Measurements from ENCODE around the gene ANKMY1. TPM values are rescaled to one million over a fixed set of nuclear protein-coding genes. Genes with fewer than 3 reads are reported as not detected.
A peak's percentile ranks its signal among the peaks of the same experiment; 100 is the strongest.

ANKMY1 gene
- polyA plus RNA-seq, 2 of the 4 experiments (the other 2 are of a cell fraction), result 10.6 to 16.5 TPM

DNA sequence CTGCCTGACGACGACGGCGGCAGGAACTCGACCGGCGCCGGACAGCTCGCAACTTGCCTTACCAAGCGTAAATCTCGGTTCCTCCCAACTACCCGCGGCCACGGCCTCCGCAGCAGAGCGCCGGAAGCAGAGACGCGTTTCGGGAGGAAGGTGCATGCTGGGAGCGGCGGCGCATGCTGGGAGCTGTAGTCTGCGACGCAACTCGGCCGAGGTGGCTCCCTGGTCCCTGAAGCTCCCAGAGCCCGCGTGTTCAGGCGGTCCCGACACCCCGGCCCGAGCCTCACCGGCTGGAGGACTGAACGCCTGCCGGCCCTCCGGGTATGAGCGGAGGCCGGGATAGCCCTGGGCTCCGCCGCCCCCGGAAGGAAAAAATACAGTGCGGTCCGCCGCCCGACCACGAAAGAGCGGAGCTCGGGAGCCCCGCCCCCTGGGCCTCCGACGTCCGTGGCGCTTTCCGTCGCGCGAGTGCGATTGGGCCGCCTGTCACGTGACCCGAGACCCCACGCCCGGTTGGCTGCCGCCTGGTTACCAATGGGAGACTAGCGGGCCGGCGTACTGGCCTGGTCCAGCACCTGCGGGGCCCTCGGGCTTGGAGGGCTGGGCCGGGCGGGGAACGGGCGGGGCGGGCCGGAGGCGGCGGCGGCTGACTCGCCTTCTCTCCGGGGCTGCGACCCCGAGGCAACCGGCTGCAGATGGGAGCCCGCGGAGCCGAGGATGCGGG, 28.6 kb upstream of the ANKMY1 start, which contains the start of gene CAPN10 (continued):
- TF ChIP-seq EP300 (IDR thresholded peaks at IDR 0.05) (no peak), FOSL2 (IDR thresholded peaks at IDR 0.05) (no peak), FOSL2 (CRISPR knock-in tag; IDR thresholded peaks at IDR 0.05) (0 out of 2 replicates have a peak, but pooled peaks have one; percentile 16), NR3C1 (IDR thresholded peaks at IDR 0.05) (no peak), ZC3H11A (IDR thresholded peaks at IDR 0.05) (no peak), MYC (IDR thresholded peaks at IDR 0.05; ENCODE audit: borderline replicate concordance, low read length) (0 out of 2 replicates have a peak, but pooled peaks have one; percentile 55), MAZ (IDR thresholded peaks at IDR 0.05; ENCODE audit: borderline replicate concordance, low read depth, low read length) (no peak), KDM1A (IDR thresholded peaks at IDR 0.05; ENCODE audit: low read depth) (no peak), HOXB5 (CRISPR knock-in tag; IDR thresholded peaks at IDR 0.05) (no peak), KDM5A (IDR thresholded peaks at IDR 0.05) (0 out of 2 replicates have a peak, but pooled peaks have one; percentile 19), POLR2A (IDR thresholded peaks at IDR 0.05; ENCODE audit: low read length) (peak; percentile 61)

GRCh38 chr2:240585681-240586197, 28.0 kb upstream of the ANKMY1 start:
- FAIRE-seq, result no peak
- no peak for DNase-seq (ENCODE audit: low read depth in 1 of 2, low spot score in 1 of 2)
- H3K4me3 ChIP-seq, result peak overlapping the region; percentile 82
- peak overlapping the region; percentile 97 for H3K4me2 ChIP-seq
- H3K9me3 ChIP-seq, result no peaks in the 10 kb centered on the region
- peak overlapping the region; percentile 95 to 96 for H3K27ac ChIP-seq
- POLR2A ChIA-PET, result interaction anchor here (0.8 to 3.2 kb wide), 10 partner anchors 9 to 729 kb away, joined by 3 to 38 read pairs (median 4); partner anchors contain the start of genes DUSP28, HDLBP, PASK and RNPEPL1
- CTCF ChIA-PET, result interaction anchor here (0.6 to 3.9 kb wide), 10 partner anchors 10 to 353 kb away, joined by 3 to 35 read pairs (median 4); partner anchors contain the start of gene RNPEPL1
- no peak for ATAC-seq
- TF ChIP-seq FOSB (CRISPR knock-in tag; IDR thresholded peaks at IDR 0.05), result no peak
- TF ChIP-seq, protein P1, sequence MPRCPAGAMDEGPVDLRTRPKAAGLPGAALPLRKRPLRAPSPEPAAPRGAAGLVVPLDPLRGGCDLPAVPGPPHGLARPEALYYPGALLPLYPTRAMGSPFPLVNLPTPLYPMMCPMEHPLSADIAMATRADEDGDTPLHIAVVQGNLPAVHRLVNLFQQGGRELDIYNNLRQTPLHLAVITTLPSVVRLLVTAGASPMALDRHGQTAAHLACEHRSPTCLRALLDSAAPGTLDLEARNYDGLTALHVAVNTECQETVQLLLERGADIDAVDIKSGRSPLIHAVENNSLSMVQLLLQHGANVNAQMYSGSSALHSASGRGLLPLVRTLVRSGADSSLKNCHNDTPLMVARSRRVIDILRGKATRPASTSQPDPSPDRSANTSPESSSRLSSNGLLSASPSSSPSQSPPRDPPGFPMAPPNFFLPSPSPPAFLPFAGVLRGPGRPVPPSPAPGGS (IDR thresholded peaks at IDR 0.05), result 0 out of 3 replicates have a peak, but pooled peaks have one; percentile 22
- TF ChIP-seq TP53 (CRISPR knock-in tag; IDR thresholded peaks at IDR 0.05), result no peak
- no peak for TF ChIP-seq CBX2 (IDR thresholded peaks at IDR 0.05; ENCODE audit: borderline replicate concordance, low read depth)
- 5% methylated on average over 20 of the region's 20 CpGs for WGBS (ENCODE audit: missing lambda C conversion rate)
- peaks cover 25% of the 10 kb centered on the region for H3K4me1 ChIP-seq

GRCh38 chr2:240585101-240585500, 27.3 kb upstream of the ANKMY1 start:
- CTCF ChIA-PET, result interaction anchor here (0.6 to 3.9 kb wide), 10 partner anchors 9 to 352 kb away, joined by 3 to 35 read pairs (median 4); partner anchors contain the start of gene RNPEPL1
- POLR2A ChIA-PET, result interaction anchor here (1.5 to 3.2 kb wide), 3 partner anchors 19 to 730 kb away, joined by 3 to 38 read pairs (median 24); partner anchors contain the start of genes DUSP28 and HDLBP
- peaks cover 31% of the 10 kb centered on the region for H3K4me1 ChIP-seq

More at GRCh38 chr2:240585101-240585500, 27.3 kb upstream of the ANKMY1 start:
- Histone ChIP-seq H3K4me2 (peak overlapping the region; percentile 97), H3K9me3 (no peaks in the 10 kb centered on the region), H3K4me3 (peak overlapping the region; percentile 82), H3K27ac (peak overlapping the region; percentile 95 to 96)
- ATAC-seq, result no peak
- no peak for FAIRE-seq
- TF ChIP-seq, protein P1 (IDR thresholded peaks at IDR 0.05), result no peak
- no peak for TF ChIP-seq KDM1A (IDR thresholded peaks at IDR 0.05; ENCODE audit: low read depth)
- no peak for TF ChIP-seq BHLHE40 (IDR thresholded peaks at IDR 0.05; ENCODE audit: low read depth, low read length)
- no peak for TF ChIP-seq ELK1 (IDR thresholded peaks at IDR 0.05; ENCODE audit: low read depth, low read length)
- TF ChIP-seq POLR2A (IDR thresholded peaks at IDR 0.05; ENCODE audit: low read length), result no peak
- no peak for TF ChIP-seq CHD2 (IDR thresholded peaks at IDR 0.05; ENCODE audit: low read length, partially characterized antibody)
- no peak for TF ChIP-seq HEYL (CRISPR knock-in tag; IDR thresholded peaks at IDR 0.05)
- no peak for TF ChIP-seq KDM5A (IDR thresholded peaks at IDR 0.05)
- TF ChIP-seq HES2 (IDR thresholded peaks at IDR 0.05), result no peak
- no peak for TF ChIP-seq NFE2L2 (conservative IDR thresholded peaks at IDR 0.05; ENCODE audit: low read length)
- TF ChIP-seq FOSL2 (IDR thresholded peaks at IDR 0.05), result no peak
- TF ChIP-seq FOSL2 (CRISPR knock-in tag; IDR thresholded peaks at IDR 0.05), result no peak
- no peak for TF ChIP-seq EP300 (IDR thresholded peaks at IDR 0.05)
- no peak for TF ChIP-seq USF2 (IDR thresholded peaks at IDR 0.05)
- no peak for TF ChIP-seq ZSCAN20 (CRISPR knock-in tag; IDR thresholded peaks at IDR 0.05)
- no peak for TF ChIP-seq EHMT2 (IDR thresholded peaks at IDR 0.05; ENCODE audit: low read depth)
- no peak for TF ChIP-seq FOXS1 (CRISPR knock-in tag; IDR thresholded peaks at IDR 0.05)
- no peak for DNase-seq (ENCODE audit: low read depth in 1 of 2, low spot score in 1 of 2)
- 78% methylated on average over 6 of the region's 6 CpGs for WGBS (ENCODE audit: missing lambda C conversion rate)
